NCI-H1105 (cell line): ENCODE measurements around the gene THPO.
"Not testable (repeated sequence)": the region's sequence is repeated elsewhere in the genome, so short reads cannot be mapped to it uniquely, and the experiment has no call there.

Source experiments
- DNase-seq: peaks from one replicate; lab custom pipeline; 2025; lab: John Stamatoyannopoulos, UW

THPO gene

DNA sequence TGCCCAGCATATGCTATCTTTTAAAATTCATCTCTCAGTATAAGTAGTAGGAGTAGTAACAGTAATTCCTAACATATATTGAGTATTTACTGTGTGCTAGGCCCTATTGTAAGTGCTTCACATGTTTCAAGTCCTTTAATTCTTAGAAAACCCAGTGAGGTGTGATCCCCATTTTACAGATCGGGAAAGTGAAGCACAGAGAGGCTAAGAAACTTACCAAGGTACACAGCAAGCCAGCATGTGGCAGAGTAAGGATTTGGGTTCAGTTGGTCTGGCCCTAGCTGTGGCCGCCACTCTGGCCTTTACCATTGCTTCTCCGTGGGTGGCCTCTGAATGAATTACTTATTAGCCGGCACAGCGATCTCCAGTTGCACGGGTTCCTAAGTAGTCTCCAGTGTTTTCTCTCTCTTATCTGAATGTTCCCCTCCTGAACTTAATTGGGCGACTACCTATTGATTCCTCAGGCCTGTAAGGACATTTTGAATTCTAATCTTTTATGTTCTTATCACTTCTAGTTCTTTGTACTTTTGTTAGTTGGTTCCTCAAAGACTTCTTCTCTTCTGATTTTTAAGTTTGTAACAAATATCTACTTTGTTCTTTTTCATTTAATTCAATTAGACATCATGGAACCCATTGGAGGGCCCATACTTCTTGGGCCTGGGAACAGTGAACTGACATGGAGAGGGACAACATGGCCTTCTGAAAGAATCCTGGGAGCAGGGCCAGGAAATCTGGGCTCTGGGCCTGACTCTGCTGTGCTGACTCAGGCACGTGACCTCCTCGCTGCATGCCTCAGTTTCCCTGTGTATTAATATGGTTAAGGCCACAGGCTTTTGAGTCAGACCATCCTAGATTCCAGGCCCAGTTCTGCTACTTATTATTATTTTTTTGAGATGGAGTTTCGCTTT, 28.2 kb downstream of the THPO start:
- DNase-seq, result no peak

DNA sequence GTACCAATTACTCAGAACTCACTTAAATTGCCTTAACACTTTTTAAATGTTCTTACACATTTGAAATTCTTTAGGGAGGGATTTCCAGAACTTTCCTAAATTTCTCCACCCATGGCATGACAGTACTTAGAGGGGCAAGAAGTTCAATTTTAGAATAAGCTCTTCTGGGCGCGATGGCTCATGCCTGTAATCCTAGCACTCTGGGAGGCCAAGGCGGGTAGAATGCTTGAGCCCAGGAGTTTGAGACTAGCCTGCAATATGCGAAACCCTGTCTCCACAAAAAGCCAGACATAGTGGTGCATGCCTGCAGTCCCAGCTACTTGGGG, 30.0 kb downstream of the THPO start:
- DNase-seq, result no peak

DNA sequence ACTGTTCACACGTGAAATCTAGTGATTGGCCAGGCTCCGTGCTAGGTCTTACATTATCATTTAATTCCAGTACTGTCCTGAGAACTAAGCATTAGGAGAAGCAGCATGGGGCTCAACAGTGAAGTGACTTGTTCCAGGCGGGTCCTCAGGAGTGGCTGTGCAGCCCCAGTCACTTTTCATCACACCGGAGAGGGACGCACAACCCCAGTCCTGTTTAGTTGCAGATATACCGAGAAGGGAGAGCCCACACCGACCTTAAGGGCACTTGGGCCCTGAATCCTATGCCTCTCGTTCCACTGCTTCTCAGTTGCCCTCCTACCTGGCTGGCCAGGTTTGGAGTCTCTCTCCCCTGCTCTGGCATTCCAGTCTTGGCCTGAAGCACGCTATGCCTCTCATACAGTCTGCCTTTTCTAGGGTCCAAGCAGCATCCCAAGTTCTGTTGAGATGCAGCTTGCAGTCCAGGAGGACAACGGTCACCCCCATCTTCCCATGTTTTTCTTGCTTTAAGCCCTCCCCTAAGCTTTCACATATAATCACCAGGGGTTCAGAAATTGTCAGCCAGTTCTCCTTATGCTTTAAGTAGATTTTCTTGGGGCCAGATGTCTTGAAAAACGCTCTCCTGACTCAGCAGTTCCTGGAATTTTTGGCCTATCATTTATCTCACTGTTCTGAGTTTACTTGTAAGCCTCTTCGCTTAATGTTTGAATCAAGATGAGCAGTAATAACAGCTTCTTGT, 30.5 kb downstream of the THPO start:
- DNase-seq, result no peak

DNA sequence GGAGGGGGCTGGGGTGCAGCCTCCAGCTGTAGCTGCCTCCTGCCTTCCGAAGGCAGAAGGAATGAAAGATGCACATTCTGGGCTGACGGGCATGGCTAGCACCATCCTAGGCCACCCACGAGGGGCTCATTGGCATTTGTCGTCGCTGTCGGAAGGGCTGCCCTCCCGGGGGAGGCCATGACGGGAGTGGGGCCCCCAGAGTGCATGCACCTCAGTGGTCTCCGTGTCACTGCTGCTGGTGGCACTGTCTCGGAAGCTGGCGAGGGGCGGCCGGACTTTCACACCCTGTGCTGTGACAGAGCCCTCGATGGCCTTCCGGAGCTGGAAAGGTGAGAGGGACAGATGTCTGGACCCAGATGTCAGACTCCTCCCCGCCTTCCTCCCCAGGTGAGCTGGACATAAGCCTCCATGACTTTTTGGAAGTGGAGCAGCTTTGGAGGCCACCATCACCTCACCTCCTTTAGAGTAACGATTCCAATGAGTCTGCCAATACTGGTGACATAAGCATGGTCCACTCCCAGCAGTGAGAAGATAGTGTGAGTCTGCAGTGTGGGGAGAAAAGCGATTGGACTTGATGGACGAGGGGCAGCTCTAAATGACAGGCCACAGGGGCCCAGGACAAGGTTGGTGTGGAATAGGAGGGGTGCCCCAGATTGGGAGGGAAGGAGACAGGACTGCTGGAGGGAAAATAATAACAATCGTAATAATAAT, 31.4 kb downstream of the THPO start:
- no peak for DNase-seq

DNA sequence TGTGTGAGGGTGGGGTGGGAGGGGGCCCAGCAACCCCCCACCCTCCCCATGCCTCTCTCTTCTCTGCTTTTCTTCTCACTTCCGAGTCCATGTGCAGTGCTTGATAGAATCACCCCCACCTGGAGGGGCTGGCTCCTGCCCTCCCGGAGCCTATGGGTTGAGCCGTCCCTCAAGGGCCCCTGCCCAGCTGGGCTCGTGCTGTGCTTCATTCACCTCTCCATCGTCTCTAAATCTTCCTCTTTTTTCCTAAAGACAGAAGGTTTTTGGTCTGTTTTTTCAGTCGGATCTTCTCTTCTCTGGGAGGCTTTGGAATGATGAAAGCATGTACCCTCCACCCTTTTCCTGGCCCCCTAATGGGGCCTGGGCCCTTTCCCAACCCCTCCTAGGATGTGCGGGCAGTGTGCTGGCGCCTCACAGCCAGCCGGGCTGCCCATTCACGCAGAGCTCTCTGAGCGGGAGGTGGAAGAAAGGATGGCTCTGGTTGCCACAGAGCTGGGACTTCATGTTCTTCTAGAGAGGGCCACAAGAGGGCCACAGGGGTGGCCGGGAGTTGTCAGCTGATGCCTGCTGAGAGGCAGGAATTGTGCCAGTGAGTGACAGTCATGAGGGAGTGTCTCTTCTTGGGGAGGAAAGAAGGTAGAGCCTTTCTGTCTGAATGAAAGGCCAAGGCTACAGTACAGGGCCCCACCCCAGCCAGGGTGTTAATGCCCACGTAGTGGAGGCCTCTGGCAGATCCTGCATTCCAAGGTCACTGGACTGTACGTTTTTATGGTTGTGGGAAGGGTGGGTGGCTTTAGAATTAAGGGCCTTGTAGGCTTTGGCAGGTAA, 32.5 kb downstream of the THPO start:
- peak; percentile 12 for DNase-seq

DNA sequence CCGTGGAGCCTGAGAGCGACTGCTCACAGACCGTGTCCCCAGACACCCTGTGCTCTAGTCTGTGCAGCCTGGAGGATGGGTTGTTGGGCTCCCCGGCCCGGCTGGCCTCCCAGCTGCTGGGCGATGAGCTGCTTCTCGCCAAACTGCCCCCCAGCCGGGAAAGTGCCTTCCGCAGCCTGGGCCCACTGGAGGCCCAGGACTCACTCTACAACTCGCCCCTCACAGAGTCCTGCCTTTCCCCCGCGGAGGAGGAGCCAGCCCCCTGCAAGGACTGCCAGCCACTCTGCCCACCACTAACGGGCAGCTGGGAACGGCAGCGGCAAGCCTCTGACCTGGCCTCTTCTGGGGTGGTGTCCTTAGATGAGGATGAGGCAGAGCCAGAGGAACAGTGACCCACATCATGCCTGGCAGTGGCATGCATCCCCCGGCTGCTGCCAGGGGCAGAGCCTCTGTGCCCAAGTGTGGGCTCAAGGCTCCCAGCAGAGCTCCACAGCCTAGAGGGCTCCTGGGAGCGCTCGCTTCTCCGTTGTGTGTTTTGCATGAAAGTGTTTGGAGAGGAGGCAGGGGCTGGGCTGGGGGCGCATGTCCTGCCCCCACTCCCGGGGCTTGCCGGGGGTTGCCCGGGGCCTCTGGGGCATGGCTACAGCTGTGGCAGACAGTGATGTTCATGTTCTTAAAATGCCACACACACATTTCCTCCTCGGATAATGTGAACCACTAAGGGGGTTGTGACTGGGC, 33.3 kb downstream of the THPO start:
- no peak for DNase-seq

DNA sequence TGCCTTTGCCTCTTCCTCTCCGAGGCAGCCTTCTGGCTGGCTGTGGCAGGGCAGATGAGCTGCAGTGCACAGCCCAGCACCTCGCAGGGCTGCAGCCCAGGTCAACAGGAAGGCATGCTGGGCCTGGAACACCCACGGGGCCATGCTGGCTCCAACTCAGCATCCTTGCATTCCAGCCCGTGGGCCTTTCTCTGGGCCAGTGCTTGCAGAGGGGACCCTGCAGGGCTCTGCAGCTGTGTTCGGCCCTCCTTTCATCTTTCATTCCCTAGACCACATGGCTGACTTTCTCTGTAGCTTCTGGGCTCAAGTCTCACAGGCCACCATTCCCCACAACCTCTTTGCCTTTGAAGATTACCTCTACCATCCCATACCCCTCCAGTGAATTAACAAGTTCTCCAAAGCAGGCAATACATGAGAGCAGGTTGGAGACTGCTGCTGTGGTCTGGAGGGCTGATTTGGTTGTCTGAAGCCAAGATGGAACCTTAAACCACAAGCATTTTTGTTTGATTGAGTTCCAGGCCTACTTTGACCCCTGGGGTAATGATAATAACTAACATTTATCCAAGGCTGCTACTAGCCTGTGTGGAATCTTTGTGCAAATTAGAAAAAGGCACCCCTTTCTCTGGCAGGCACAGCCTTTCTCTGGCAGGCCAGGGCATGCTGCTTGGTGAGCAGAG, 34.7 kb downstream of the THPO start:
- no peak for DNase-seq

DNA sequence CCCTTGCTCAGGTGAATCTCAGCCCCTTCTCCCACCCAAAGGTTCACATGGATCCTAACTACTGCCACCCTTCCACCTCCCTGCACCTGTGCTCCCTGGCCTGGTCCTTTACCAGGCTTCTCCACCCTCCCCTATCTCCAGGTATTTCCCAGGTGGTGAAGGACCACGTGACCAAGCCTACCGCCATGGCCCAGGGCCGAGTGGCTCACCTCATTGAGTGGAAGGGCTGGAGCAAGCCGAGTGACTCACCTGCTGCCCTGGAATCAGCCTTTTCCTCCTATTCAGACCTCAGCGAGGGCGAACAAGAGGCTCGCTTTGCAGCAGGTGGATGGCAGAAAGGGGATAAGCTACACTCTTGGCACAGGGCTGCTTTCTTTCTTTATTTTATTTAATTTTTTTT, 36.1 kb downstream of the THPO start:
- no peak for DNase-seq

DNA sequence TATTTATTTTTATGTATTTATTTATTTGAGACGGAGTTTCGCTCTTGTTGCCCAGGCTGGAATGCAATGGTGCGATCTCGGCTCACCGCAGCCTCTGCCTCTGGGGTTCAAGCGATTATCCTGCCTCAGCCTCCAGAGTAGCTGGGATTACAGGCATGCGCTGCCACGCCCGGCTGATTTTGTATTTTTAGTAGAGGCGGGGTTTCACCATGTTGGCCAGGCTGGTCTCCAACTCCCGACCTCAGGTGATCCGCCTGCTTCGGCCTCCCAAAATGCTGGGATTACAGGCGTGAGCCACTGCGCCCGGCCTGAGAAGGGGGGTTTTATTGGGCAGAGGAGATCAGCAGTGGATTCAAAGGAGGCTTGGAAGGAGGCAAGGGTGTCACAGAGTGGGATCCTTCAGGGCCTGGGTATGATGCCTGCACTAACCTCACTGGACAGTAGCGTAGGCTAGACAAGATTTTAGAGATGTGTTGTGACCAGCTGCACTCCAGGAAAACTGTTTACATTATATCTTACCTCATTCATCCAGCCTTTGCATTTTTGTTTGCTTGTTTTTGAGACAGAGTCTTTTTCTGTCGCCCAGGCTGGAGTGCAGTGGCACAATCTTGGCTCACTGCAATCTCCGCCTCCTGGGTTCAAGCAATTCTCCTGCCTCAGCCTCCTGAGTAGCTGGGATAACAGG, 38.4 kb downstream of the THPO start:
- not testable (repeated sequence) for DNase-seq

DNA sequence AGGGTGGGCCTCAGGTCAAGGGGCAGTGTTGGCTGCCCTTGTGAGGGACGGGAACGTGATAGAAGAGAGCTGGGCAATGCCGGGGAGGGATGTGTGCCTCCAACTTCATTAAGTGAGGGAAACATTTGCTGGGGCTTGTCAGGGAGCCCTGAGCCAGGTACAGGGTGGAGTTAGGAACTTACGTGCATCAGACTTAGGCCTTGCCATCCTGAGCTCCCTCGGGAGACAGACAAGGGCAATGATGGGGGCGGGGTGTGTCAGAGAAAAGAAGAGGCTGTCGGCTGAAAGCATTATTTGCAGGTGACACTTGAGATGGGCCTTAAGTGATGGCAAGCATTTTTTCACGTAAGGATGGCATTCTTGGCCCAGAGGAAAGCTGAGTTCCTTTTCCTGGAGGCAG, 39.0 kb downstream of the THPO start:
- peak; percentile 82 for DNase-seq

DNA sequence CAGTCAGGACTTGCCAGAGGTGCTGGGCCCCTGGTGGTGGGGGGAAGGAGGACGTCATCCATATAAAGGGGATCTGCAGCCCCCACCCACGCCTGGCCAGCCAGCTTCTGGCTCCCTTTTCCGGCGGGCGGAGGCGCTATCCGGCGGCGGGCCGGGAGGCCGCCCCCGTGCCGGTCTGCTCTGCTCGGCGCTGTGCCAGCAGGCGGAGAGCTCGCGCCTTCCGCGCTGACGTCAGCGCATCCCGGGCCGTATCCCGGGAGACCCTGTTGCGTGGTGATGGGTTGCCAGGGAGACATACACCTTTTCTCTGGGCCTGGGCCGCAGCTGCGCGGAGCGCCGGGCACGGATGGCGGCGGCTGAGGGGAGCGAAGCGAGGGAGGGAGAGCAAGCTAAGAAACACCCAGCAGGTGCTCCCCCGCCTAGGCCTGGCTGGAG, 39.5 kb downstream of the THPO start:
- DNase-seq, result peak; percentile 98

DNA sequence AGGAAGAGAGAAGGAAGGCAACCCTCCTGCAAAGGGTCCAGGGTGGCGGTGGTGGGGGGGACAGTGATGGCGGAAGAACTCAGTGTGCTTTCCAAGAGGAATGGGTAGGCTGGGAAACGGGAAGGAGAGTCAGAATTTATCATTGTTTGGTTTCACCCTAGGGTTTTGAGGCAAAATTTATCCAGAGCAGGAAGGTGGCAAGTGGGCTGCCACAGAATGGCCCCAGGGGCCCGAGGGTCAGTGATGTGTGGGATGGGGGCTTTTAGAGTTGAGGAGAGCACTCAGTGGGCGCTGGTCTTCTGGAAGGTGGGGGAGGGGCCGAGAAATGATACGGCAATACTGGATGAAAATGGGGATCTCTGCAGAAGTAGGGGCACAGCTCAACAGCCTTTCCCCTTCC, 40.0 kb downstream of the THPO start:
- no peak for DNase-seq

DNA sequence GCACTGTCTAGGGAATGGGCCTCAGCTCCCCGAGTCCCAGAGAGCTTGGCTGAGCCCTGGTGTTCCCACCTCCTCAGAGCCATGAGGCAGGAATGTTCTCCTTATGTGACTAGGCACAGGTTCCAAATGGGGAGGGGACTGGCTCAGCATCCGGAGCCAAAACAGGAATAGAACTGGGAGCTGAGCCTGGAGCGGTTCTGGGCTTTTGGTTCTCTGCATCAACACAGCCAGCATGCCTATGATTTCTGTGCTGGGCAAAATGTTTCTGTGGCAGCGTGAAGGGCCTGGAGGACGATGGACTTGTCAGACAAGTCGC, 40.6 kb downstream of the THPO start, which contains the start of gene FAM131A:
Gene FAM131A (plus strand): TSS at position 202 of the 316 bp plus-strand sequence. CDS start 31 bp downstream, at position 233.
- no peak for DNase-seq

DNA sequence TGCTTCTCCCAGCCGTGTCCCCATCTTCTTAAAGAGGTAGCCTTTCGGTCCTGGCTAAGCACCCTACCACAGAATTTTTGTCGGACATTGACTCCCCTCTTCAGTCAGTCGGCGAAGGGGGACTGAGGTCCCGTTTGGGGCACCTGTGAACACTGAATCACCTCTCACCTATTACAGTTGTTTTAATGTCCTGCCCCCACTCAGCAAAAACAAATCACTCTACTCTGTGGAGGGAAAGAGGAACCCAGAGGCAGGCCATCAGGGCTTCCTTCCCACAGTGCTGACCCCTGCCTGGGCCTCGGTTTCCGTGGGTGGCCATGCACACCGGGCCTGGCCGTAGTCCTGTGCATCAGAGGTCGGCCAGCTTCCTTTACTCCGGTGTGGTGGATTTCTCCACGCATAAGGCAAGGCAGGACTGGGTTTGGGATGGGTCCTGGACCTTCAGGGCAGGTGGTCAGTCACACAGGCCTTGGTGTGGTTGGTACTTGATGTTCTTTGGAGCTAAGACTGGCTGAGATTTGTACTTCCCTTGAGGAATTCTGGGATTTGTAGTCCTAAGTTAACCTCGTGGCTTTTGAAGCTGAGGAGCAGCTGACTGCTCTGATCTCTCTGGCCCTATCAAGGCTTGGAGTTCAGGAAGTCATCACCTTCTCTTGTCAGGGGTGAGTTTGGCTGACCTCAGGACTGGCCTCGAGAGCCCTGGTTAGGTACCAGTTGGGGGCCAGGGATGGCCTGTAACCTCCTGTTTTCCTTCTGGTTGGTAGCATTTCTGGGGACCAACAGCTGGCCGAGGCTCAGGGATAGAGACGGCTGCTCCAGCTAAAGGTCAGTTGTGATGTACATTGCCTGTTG, 41.2 kb downstream of the THPO start:
- no peak for DNase-seq

DNA sequence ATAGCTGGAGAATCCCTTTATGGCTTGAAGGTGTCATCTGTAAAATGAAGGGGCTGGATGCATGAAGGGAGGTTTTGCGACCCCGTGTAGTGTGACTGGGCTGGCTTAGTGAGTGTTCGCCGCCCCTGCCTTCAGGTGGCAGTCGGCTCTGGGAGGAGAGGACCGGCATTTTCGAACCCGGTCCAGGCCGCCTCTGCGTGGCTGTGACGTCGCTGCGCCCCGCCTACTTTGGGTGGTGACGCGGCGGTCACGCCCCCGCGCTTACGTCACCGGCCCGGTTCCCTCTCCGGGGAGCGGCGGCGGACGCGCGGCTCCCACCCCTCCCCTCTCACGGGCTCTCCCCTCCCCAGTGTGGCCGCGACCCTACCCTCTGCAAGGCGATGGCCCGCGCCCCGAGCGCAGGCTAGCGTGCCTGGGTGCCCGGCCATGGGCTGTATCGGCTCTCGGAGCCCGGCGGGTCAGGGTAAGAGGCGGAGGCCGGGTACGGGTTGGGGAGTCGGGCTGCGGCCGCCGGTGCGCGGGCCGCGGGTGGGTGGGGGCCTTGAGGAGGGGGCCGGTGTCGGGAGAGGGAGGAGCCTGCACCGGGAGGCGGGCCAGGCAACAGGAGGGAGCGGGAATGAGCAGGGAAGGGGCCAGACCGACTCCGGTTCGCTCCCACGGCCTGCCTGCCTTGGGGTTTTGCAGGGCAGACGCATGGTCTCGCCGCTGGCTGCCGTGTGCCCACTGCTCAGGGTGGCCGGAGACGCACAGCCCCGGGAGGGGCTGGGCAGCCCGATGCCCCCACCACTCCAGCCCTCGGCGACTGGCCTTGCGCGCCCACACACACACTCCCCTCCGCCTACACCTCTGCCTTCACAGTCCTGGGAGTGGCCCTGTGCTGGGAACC, 42.1 kb downstream of the THPO start:
- DNase-seq, result peak; percentile 89

DNA sequence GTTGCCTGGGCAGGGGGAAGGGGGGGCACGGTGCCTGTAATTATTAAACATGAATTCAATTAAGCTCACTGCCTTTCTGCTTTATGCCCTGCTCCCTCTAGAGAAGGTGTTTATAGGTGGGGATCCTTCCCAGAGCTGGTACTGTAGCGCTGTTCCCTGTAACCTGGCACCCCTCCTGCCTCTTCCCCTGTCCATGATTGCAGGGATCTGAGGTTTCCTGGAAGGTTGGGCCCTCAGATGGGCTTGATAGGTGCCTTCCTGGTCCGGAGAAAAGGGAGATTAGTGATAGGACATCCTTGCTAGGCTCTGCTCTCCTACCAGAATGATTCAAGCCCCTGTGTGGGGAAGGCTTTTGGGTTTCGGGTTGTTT, 42.7 kb downstream of the THPO start:
- peak; percentile 42 for DNase-seq

DNA sequence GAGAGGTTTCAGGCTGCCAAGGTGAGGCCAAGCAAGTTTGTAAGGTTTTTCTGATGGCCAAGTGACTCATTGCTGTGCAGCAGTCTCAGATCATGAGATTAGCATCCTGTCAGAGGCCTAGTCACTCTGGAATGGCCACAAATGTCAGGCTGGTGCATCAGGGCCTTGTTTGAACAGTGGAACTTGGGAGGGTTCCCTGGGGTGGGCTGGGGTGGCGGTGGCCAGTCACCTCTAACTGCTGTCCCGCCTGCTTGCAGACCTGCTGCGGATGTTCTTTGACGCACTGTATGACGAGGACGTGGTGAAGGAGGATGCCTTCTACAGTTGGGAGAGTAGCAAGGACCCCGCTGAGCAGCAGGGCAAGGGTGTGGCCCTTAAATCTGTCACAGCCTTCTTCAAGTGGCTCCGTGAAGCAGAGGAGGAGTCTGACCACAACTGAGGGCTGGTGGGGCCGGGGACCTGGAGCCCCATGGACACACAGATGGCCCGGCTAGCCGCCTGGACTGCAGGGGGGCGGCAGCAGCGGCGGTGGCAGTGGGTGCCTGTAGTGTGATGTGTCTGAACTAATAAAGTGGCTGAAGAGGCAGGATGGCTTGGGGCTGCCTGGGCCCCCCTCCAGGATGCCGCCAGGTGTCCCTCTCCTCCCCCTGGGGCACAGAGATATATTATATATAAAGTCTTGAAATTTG, 43.4 kb downstream of the THPO start:
- no peak for DNase-seq

DNA sequence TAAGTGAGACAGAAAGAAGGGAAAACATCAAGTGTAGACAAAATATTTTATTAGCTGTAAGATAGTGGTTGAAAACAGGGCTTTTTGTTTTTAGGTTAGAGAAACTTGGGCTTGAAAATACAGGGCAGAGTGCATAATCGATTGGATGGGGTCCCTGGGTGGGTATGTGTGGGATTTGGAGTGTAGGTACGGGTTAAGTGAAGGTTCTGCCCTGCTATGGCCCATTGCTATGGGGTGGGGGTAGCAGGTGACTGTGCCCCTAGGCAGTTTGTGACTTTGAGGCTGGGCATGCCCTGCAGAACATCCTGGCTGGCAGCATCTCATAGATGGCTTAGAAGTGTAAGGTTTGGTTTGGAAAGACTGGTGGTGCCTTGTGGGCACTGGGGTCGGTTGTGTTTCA, 44.3 kb downstream of the THPO start:
- DNase-seq, result no peak
